IPS-11a (cell line): Measurements from ENCODE around the gene CLPSL2.

Source experiments
- H3K4me3 ChIP-seq: one replicate; pipeline ENCODE4 v1.5.1; 2013; ENCODE audit warnings: low read depth, low read length, control low read depth

The CLPSL2 gene

GRCh38 chr6:35786272-35786671, 9.9 kb downstream of the CLPSL2 start:
- no peak overlapping the region for H3K4me3 ChIP-seq

DNA sequence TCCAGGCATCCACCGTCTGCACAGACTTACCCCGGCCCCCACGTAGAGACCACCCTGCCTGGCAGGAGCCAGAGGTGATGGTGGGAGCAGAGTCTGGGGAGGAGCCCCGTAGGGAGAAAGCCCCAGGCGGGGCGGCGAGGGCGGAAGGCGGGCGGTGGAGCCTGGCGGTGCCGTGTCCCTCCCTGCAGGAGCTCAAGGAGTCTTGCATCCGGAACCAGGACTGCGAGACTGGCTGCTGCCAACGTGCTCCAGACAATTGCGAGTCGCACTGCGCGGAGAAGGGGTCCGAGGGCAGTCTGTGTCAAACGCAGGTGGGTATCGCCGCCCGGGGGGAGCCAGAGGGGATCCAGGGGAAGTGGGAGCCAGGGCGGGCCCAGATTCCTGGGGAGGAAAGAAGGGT, 10.4 kb downstream of the CLPSL2 start:
- no peak overlapping the region for H3K4me3 ChIP-seq

- no peak overlapping the region for H3K4me3 ChIP-seq
These were observed 11.1 kb downstream of the CLPSL2 start for GRCh38 chr6:35787266-35788218.

DNA sequence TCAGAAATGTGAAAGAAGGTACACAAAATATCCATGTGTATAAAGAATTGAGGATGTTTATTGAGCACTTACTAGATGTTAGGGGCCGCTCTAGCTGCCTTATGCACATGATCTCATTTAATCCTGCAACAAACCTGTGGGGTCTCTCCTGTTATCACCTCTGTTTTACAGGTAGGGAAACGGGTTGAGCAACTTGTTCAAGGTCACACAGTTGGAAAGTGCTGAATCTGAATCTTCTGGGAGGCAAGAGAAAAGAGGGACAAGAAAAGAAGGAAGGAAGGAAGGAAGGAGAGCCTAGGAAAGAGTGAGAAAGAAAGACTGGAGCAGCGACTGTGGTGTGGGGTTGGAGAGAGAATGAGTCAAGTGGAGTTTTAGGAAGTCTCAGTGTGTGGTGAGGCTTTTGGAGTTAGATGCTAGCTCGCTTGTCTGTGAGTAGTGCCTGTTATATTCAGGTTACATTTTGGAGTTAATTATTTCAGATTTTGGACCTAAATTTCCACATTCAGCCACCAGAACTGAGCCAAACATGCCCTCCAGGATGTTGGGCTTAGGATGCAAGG, 12.1 kb downstream of the CLPSL2 start:
- H3K4me3 ChIP-seq = no peak overlapping the region

DNA sequence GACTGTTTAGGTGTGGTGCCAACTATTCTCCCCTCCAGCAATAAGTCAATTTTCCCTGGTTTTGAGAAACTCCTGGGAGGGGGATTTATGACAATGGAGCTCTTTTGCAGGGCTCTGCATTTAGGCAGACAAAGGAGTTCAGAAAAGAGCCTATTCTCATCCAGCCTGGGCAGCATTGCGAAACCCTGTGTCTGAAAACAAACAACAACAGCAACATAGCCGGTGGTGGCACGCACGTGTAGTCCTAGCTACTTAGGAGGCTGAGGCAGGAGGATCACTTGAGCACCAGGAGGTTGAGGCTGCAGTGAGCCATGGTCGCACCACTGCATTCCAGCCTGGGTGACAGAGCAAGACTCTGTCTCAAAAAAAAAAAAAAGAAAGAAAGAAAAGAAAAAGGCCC, 14.3 kb downstream of the CLPSL2 start:
- H3K4me3 ChIP-seq = no peak overlapping the region

GRCh38 chr6:35794536-35795452, 18.4 kb downstream of the CLPSL2 start:
- H3K4me3 ChIP-seq = no peak overlapping the region

- H3K4me3 ChIP-seq = no peak overlapping the region
These were observed 19.2 kb downstream of the CLPSL2 start for GRCh38 chr6:35795453-35796071.

- no peak overlapping the region for H3K4me3 ChIP-seq
These were observed 19.8 kb downstream of the CLPSL2 start for GRCh38 chr6:35796236-35796635.

DNA sequence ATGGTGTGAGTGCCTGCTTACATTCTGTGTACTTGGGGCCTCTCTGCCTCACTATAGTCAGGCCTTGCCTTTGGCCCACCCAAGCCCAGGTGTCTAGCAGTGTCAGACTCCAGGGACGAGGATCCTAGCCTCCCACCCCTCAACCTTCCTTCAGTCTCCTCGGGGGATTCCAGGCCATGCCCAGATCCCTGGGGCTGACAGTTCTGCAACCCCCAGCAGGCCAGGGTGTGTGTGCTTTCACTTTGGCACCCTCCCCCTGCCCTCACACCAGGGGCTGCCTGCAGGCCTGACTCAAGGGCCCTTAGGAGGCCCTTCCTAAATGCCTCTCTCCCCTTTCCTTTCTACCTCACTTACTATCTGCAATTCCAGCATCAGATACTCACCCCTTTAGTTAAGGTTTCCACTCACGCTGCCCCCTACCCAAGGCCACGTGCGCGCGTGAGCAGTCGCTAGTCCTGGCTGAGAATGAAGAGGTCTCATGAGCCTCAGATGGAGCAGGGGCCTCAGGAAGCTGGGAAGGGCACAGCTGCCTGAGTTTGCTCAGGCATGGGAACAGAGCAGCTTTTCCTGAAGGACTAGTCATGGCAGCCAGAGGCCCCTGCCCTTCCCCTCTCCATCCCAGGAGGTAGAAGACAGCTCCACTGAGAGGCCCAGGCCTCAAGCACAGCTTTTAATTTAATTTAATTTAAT, 21.6 kb downstream of the CLPSL2 start:
- H3K4me3 ChIP-seq = no peak overlapping the region

GRCh38 chr6:35798706-35799105, 22.3 kb downstream of the CLPSL2 start:
- no peak overlapping the region for H3K4me3 ChIP-seq

DNA sequence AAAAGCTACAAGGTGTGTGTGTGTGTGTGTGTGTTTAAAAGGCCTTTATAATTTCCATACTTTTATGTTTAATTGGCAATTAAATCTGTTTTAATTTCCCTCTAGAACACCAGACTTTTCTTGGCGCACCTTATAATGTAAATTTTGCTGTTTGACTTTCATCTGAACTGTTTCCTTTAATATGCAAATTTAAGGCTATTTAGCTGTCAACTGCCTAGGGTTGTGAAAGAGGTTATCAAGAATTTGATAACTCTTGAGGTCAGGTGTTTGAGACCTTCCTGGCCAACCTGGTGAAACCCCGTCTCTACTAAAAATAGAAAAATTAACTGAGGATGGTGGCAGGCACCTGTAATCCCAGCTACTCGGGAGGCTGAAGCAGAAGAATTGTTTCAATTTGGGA, 24.8 kb downstream of the CLPSL2 start:
- H3K4me3 ChIP-seq = no peak overlapping the region

DNA sequence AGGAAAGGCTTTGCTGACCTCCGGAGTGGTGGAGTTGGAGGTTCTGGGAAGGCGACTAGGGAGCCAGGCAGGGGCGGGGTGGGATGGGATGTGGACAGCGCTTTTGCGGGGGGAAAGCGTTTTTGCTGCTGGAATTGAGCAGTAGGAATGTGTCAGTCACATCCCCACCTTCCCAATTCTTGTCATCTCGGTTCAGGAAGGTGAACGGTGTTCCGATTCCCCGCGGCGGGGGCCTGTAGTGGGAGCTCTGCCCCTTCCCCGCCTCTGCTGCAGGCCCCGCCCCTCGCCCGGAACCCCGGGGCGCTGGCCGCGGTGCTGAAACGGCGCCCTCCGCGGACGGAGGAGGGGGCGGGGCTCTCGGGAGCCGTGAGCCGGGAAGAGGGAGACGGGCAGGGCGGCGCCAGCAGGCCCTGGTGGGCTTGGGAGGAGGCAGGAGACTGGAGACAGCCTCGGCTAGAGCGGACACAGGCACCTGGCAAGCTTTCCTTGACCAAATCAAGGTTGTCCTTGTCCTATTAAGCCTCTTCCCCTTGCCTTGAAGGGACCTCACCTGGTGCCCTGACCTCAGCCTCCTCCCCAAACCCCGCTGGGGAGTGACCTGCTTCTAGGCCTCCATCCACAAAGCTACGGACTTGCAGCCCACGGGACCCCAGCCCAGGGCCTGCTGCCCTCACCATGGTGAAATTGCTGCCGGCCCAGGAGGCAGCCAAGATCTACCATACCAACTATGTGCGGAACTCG, 28.8 kb downstream of the CLPSL2 start, which contains the start of gene LHFPL5:
LHFPL5 (plus strand) TSS at position 357 of the 741 bp plus-strand sequence; CDS start at position 676, 319 bp downstream.
- H3K4me3 ChIP-seq = peak within 1 kb of the TSS; percentile 63

DNA sequence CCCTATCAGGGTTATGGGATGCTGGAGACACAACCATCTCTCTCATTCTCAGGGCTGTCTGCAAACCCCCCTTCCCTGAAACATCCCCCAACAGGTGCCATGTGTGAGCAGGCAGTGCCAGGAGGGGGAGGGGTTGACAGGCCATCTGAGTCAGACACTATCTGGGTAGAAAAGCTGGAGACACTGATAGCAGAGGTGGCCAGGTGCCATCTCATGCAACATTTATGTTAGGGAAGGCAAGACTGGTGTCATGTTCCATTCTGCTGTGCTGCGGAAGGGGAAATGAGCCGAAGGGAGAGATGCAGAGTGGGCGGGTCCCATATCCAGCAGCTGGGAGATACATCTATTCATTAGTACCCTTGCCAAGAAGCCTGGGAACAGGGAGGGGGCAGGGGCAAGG, 32.3 kb downstream of the CLPSL2 start:
- H3K4me3 ChIP-seq = no peak overlapping the region

DNA sequence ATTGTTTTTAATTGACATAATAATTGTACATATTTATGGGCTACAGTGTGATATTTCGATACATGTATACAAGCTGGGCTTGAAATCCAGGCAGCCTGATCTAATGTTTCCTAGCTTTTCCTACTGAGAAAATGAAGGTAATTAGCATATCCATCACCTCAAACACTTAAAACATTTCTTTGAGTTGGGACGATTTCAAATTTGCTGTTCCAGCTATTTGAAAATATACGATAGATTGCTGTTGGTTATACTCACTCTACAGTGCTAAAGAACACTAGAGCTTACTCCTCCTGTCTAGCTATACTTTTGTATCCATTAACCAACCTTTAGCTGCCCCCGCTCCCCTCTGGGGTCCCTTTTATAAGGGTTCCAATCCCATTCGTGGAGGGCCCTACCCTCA, 33.4 kb downstream of the CLPSL2 start:
- no peak overlapping the region for H3K4me3 ChIP-seq

DNA sequence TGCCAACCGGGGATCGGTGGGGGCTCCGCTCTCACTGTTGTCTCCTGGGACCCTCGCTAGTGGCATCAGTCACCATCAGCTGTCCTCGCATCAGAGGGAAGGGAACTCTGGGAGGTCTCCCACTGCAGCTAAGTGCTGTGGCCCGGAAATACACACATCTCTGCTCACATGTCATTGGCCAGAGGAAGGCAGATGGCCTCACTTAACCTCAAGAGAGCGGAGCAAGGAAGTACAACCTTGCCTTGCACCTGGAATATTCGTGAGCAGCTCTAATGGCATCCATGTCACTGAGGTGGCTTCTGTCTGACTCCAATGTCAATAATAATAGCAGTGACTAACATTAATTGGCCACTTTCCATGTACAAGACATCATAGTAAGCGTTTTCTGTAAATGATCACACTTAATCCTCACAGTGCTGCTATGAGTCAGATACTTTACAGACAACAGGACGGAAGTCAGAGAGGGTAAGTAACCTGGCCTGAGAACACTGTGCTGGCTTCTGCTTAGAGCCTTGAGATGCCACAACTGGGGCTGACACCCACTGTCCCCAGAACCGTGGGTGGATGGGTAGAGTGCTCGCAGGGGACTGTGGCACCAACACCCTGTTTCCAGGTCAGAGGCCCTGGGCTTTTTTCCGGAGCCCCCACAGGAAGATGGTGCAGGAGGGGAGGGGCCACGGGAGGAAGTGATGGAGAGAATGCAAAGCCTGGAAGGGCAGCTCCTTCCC, 34.7 kb downstream of the CLPSL2 start:
- H3K4me3 ChIP-seq = no peak overlapping the region

DNA sequence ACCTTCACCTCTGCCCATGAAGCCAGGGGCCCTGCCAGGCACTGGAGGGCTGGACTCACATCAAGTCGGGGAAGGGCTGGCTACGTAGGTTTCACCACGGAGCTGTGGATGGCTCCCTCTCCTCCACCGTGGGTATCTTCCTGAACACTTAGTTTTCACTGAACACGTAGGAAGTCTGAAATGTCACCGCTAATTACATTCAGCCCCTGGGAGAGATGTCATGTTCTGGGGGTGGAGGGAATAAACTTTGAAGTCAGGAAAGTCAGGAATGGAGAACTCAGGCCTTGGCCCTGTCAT, 35.2 kb downstream of the CLPSL2 start:
- no peak overlapping the region for H3K4me3 ChIP-seq

DNA sequence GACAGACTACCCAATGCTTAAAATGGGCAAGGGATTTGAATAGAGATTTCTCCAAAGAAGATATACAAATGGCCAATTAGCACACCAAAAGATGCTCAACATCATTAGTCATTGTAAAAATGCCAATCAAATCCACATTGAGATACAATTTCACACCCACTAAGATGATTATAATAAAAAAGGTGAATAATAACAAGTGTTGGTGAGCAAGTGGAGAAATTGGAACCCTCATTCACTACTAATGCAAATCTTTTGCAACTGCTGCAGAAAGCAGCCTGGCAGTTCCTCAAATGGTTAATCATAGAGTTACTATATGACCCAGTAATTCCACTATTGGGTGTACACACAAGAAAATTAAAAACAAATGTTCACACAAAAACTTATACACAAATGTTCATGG, 41.1 kb downstream of the CLPSL2 start:
- peak overlapping the region; percentile 1 for H3K4me3 ChIP-seq

DNA sequence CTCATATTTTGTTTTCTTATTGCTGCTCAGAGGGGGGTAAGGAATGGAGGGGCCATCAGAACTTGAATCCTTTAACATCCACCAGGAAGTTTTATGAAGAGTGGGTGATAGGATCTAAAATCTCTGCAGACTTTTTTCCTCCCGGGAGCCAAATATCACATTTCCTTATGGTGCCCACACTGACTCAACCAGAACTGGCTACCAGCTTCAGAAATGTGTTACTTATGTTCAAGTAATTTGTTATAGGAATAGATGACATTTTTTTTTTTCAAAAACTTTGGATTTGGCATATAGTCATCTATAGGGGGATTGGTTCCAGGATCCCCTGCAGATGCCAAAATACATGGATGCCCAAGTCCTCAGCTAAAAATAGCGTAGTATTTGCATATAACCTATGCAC, 47.2 kb downstream of the CLPSL2 start:
- no peak overlapping the region for H3K4me3 ChIP-seq

DNA sequence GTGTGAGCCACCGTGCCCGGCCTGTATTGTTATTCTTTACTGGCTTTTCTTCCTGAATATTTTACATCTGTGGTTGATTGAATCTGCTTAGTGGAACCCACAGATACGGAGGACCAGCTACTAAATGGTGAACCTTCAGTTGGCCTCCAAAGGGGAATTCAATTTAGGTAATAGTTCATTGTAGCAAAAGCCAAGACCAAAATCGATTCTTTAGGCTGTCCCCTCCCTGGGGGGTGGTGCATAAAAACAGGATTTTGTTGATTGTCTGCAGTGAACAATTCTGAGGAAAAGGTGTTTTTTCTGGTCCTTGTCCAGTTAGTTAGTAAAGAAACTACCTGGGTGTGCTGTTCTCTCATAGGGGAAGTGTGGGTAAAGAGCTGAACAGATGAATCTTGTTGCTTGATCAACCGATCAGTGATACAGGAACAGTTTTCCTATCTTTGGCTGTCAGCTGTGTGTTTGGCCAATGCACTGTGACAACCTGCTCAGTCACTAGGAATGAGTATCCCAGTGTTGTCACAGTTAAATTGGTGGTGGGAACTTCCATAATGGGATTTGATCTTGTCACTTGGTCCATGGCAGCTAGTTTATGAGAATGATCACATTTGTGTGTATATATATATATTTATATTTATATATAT, 48.3 kb downstream of the CLPSL2 start:
- no peak overlapping the region for H3K4me3 ChIP-seq
